OCI-LY1 (cell line): ENCODE data around the gene DAZAP1.

Experiments used
- CTCF ChIP-seq: fragments of 200-600 bp; sonication (generic), shearing (Covaris generic); IDR thresholded peaks from 2 replicates; pipeline ENCODE4 v1.5.1; 2017; ENCODE audit warnings: mild to moderate bottlenecking, antibody characterized with exemption, low read length, moderate library complexity, mixed read lengths
- EZH2 ChIP-seq: fragments of 200-600 bp; sonication (generic), shearing (Covaris generic); IDR thresholded peaks from 2 replicates; pipeline ENCODE4 v1.8.0; 2017; ENCODE audit warnings: borderline replicate concordance, mixed run types, mild to moderate bottlenecking, antibody characterized with exemption, low read length, moderate library complexity, mixed read lengths

DNA sequence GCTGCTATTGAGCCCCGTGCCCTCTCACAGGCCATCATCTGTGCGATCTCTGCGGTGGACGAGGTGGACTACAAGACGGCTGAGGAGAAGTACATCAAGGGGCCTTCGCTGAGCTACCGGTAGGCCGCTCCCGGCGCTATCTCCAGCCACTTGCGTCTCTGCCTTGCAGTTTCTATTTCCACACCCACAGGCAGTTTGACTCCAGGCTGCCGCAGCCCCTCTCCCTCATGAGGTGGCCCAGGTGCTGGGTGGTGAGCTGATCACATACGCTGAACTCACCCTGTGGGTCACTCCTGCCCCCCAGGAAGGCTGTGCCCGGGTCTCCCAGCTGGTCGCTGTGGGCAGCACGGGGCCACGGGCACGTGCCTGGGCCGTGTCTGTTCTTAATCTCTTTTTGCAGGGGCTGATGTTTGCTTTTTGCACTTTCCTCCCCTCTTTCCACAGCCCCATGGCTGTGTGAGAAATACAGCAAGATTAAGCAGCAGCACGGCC is 34.3 kb upstream of the DAZAP1 start:
- TF ChIP-seq CTCF = no peak
- TF ChIP-seq EZH2 = no peak
